ENCODE results near the gene ADCYAP1.

DNA sequence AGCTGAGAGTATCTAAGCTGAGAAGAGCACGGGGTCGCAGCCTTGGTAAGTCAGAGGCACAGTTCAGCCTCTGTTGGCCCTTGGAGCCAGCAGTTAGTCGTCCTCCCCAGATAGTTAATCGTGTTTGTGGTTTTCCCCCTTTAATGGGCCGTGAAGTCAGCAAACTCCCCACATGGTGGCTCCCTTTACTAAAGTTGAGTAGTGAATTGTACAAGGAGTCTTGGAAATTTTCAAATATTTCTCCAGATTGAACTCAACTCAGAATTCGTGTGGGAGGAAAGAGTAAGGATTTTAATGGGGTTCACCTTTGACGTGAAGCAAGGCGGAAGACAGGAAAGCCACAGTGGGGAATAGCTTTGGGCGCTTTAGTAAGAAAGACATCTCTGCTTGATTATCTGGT lies 2.4 kb upstream of the ADCYAP1 start:
- TF ChIP-seq POLR2AphosphoS5 (IDR thresholded peaks at IDR 0.05; ENCODE audit: low read depth, low read length) (no peak), TAF1 (IDR thresholded peaks at IDR 0.05; ENCODE audit: borderline replicate concordance, insufficient read depth, low read length) (no peak)
- TF ChIP-seq, protein P1, sequence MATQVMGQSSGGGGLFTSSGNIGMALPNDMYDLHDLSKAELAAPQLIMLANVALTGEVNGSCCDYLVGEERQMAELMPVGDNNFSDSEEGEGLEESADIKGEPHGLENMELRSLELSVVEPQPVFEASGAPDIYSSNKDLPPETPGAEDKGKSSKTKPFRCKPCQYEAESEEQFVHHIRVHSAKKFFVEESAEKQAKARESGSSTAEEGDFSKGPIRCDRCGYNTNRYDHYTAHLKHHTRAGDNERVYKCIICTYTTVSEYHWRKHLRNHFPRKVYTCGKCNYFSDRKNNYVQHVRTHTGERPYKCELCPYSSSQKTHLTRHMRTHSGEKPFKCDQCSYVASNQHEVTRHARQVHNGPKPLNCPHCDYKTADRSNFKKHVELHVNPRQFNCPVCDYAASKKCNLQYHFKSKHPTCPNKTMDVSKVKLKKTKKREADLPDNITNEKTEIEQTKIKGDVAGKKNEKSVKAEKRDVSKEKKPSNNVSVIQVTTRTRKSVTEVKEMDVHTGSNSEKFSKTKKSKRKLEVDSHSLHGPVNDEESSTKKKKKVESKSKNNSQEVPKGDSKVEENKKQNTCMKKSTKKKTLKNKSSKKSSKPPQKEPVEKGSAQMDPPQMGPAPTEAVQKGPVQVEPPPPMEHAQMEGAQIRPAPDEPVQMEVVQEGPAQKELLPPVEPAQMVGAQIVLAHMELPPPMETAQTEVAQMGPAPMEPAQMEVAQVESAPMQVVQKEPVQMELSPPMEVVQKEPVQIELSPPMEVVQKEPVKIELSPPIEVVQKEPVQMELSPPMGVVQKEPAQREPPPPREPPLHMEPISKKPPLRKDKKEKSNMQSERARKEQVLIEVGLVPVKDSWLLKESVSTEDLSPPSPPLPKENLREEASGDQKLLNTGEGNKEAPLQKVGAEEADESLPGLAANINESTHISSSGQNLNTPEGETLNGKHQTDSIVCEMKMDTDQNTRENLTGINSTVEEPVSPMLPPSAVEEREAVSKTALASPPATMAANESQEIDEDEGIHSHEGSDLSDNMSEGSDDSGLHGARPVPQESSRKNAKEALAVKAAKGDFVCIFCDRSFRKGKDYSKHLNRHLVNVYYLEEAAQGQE (IDR thresholded peaks at IDR 0.05; ENCODE audit: insufficient read depth in 1 of 2, low read depth in 2 of 2, low read length in 2 of 2) = no peak

Measured in PFSK-1 (cell line).